ENCODE measurements around the gene SCD5. TPM values are rescaled to one million over a fixed set of nuclear protein-coding genes. Genes with fewer than 3 reads are reported as not detected.

The SCD5 gene
- total RNA-seq, 1 donor from 2014 or later = 36.9 TPM

GRCh38 chr4:82591592-82591991 lies 207.0 kb downstream of the SCD5 start:
- H3K4me3 Mint-ChIP-seq = no peak overlapping the region
- no peak overlapping the region for H3K27ac ChIP-seq
- H3K4me1 Mint-ChIP-seq = peaks cover 5% of the 10 kb centered on the region
- no peaks in the 10 kb centered on the region for H3K79me2 ChIP-seq (ENCODE audit: low read depth)
- H3K9me3 ChIP-seq (ENCODE audit: low read depth) = no peaks in the 10 kb centered on the region
- no peaks in the 10 kb centered on the region for H4K20me1 ChIP-seq (ENCODE audit: low read depth)
- H3K36me3 ChIP-seq = no peaks in the 10 kb centered on the region
- no peaks in the 10 kb centered on the region for H3K9me3 Mint-ChIP-seq
- no peaks in the 10 kb centered on the region for H3K36me3 Mint-ChIP-seq
- no peak overlapping the region for H2AFZ ChIP-seq (replicated peaks)
- peak; percentile 21 for DNase-seq (ENCODE audit: low spot score)
- no peaks in the 10 kb centered on the region for H3F3A ChIP-seq (ENCODE audit: low read depth)
- H3K9ac ChIP-seq = no peak overlapping the region
- H3K4me2 ChIP-seq = peak overlapping the region; percentile 4
- TF ChIP-seq EZH2 (IDR thresholded peaks at IDR 0.05) = no peak
- TF ChIP-seq, protein P1, sequence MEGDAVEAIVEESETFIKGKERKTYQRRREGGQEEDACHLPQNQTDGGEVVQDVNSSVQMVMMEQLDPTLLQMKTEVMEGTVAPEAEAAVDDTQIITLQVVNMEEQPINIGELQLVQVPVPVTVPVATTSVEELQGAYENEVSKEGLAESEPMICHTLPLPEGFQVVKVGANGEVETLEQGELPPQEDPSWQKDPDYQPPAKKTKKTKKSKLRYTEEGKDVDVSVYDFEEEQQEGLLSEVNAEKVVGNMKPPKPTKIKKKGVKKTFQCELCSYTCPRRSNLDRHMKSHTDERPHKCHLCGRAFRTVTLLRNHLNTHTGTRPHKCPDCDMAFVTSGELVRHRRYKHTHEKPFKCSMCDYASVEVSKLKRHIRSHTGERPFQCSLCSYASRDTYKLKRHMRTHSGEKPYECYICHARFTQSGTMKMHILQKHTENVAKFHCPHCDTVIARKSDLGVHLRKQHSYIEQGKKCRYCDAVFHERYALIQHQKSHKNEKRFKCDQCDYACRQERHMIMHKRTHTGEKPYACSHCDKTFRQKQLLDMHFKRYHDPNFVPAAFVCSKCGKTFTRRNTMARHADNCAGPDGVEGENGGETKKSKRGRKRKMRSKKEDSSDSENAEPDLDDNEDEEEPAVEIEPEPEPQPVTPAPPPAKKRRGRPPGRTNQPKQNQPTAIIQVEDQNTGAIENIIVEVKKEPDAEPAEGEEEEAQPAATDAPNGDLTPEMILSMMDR (IDR thresholded peaks at IDR 0.05) = no peak
- no peak for TF ChIP-seq EZH2phosphoT487 (IDR thresholded peaks at IDR 0.05)
- H3K27ac Mint-ChIP-seq = no peak overlapping the region
- H3K27me3 Mint-ChIP-seq (ENCODE audit: insufficient read depth, low read depth) = peaks cover 6% of the 10 kb centered on the region
- H3K4me1 ChIP-seq = peaks cover 15% of the 10 kb centered on the region
- H3K4me3 ChIP-seq = no peak overlapping the region
- H3K27me3 ChIP-seq = no peaks in the 10 kb centered on the region

DNA sequence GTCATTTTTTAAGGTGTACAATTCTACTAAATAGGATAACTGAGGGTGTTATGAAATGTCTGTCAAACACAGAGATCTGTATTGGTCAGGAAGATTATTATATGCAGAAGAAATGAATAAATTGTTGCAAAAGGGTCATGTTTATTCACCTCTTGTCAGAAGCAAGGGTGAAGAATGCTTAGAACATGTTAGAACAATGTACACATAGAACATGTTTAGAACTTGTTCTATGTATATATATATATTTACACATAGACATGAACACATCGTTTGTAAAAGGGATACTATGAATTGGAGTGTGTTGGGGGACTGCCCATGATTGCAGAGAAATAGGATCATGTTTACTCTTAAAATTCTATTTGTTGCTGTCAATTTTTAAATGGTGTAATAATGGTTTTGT lies 208.8 kb downstream of the SCD5 start:
- Histone ChIP-seq H3K4me3 (no peak overlapping the region), H3K79me2 (ENCODE audit: low read depth) (no peaks in the 10 kb centered on the region), H3K27ac (no peak overlapping the region), H4K20me1 (ENCODE audit: low read depth) (no peaks in the 10 kb centered on the region), H3K9me3 (ENCODE audit: low read depth) (no peaks in the 10 kb centered on the region), H2AFZ (replicated peaks) (no peak overlapping the region), H3K9ac (no peak overlapping the region), H3K4me2 (no peak overlapping the region), H3K36me3 (no peaks in the 10 kb centered on the region), H3K27me3 (no peaks in the 10 kb centered on the region), H3F3A (ENCODE audit: low read depth) (peaks cover 7% of the 10 kb centered on the region), H3K4me1 (peaks cover 26% of the 10 kb centered on the region)
- Mint-ChIP-seq H3K4me1 (peaks cover 23% of the 10 kb centered on the region), H3K4me3 (no peak overlapping the region), H3K36me3 (no peaks in the 10 kb centered on the region), H3K9me3 (no peaks in the 10 kb centered on the region), H3K27me3 (ENCODE audit: insufficient read depth, low read depth) (peaks cover 6% of the 10 kb centered on the region), H3K27ac (no peak overlapping the region)
- TF ChIP-seq, protein P1 (IDR thresholded peaks at IDR 0.05) = no peak
- no peak for TF ChIP-seq EZH2phosphoT487 (IDR thresholded peaks at IDR 0.05)
- TF ChIP-seq EZH2 (IDR thresholded peaks at IDR 0.05) = no peak
- DNase-seq (ENCODE audit: low spot score) = no peak

DNA sequence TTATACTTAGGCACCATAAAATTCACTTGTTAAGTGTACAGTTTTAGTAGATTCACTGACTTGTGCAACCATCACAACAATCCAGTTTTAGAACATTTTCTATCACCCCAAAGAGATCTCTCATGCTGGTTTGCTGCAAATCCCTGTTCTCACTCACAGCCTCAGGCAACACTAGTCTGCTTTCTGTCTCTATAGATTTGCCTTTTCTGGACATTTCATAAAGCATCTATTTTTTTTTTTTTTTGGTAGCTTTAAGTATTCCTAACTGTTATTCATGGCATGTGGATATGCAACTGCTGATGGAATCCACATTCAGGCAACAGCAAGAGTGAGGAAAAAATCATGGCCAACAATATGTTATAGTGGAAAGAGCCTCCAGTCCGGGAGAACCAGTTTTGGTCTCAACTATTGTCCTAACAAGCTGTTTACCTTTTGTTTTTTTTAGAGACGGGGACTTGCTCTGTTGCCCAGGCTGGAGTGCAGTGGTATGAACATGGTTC lies 209.8 kb downstream of the SCD5 start:
- DNase-seq (ENCODE audit: low spot score) = no peak
- Mint-ChIP-seq H3K4me1 (peaks cover 26% of the 10 kb centered on the region), H3K27ac (no peak overlapping the region), H3K27me3 (ENCODE audit: insufficient read depth, low read depth) (peaks cover 2% of the 10 kb centered on the region), H3K36me3 (no peaks in the 10 kb centered on the region), H3K4me3 (no peak overlapping the region), H3K9me3 (no peaks in the 10 kb centered on the region)
- no peak for TF ChIP-seq EZH2phosphoT487 (IDR thresholded peaks at IDR 0.05)
- Histone ChIP-seq H3F3A (ENCODE audit: low read depth) (peaks cover 7% of the 10 kb centered on the region), H4K20me1 (ENCODE audit: low read depth) (no peaks in the 10 kb centered on the region), H3K36me3 (no peaks in the 10 kb centered on the region), H3K4me3 (no peak overlapping the region), H3K9me3 (ENCODE audit: low read depth) (no peaks in the 10 kb centered on the region), H2AFZ (replicated peaks) (no peak overlapping the region), H3K27ac (no peak overlapping the region), H3K4me1 (peaks cover 26% of the 10 kb centered on the region), H3K4me2 (no peak overlapping the region), H3K79me2 (ENCODE audit: low read depth) (no peaks in the 10 kb centered on the region), H3K27me3 (no peaks in the 10 kb centered on the region), H3K9ac (no peak overlapping the region)

DNA sequence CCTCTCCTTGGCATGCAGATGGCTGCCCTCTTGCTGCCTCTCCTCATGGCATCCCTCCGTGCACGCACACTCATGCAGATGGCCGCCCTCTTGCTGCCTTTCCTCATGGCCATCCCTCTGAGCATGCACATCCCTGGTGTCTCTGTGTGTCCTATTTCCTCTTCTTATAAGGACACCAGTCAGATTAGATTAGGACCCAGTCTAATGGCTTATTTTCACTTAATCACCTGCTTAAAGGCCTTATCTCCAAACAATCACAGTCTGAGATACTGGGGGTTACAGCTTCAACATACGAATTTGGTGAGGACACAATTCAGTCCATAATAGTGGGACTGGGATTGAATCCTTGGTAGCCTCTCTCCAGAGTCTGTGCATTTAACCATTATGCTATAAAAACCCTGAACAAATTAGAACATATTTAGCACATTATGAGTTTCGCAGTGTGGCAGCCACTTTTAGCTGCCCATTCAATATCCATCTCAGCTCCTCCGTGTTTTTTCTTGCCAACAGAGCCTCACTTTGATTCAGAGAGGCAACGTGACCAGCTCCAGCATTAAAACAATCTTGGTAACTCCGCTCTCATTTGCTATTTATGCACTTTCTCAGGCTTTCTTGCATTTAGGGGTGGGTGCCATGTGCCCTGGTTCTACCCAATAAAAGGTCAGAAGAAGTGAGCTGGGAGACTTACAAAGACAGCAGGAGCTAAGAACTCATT lies 210.6 kb downstream of the SCD5 start:
- Histone ChIP-seq H3K27ac (no peak overlapping the region), H4K20me1 (ENCODE audit: low read depth) (no peaks in the 10 kb centered on the region), H3F3A (ENCODE audit: low read depth) (peaks cover 7% of the 10 kb centered on the region), H3K9me3 (ENCODE audit: low read depth) (no peaks in the 10 kb centered on the region), H3K27me3 (no peaks in the 10 kb centered on the region), H3K4me2 (no peak overlapping the region), H3K79me2 (ENCODE audit: low read depth) (no peaks in the 10 kb centered on the region), H3K4me3 (no peak overlapping the region), H2AFZ (replicated peaks) (no peak overlapping the region), H3K9ac (no peak overlapping the region), H3K4me1 (peaks cover 26% of the 10 kb centered on the region), H3K36me3 (no peaks in the 10 kb centered on the region)
- no peak for DNase-seq (ENCODE audit: low spot score)
- H3K36me3 Mint-ChIP-seq = no peaks in the 10 kb centered on the region
- TF ChIP-seq, protein P1 (IDR thresholded peaks at IDR 0.05) = no peak
- no peak for TF ChIP-seq EZH2 (IDR thresholded peaks at IDR 0.05)
- no peak for TF ChIP-seq EZH2phosphoT487 (IDR thresholded peaks at IDR 0.05)
- no peak overlapping the region for H3K4me3 Mint-ChIP-seq
- peaks cover 2% of the 10 kb centered on the region for H3K27me3 Mint-ChIP-seq (ENCODE audit: insufficient read depth, low read depth)
- H3K9me3 Mint-ChIP-seq = no peaks in the 10 kb centered on the region
- no peak overlapping the region for H3K27ac Mint-ChIP-seq
- peaks cover 26% of the 10 kb centered on the region for H3K4me1 Mint-ChIP-seq
